Measurements from ENCODE around the gene RPS6KC1.
"Not testable (repeated sequence)": the region's sequence is repeated elsewhere in the genome, so short reads cannot be mapped to it uniquely, and the experiment has no call there.

RPS6KC1 gene

GRCh38 chr1:213154056-213154685 is 103.1 kb downstream of the RPS6KC1 start:
- no peak for DNase-seq (ENCODE audit: low spot score)

GRCh38 chr1:213159376-213159775 is 108.3 kb downstream of the RPS6KC1 start:
- no peak for DNase-seq (ENCODE audit: low spot score)

DNA sequence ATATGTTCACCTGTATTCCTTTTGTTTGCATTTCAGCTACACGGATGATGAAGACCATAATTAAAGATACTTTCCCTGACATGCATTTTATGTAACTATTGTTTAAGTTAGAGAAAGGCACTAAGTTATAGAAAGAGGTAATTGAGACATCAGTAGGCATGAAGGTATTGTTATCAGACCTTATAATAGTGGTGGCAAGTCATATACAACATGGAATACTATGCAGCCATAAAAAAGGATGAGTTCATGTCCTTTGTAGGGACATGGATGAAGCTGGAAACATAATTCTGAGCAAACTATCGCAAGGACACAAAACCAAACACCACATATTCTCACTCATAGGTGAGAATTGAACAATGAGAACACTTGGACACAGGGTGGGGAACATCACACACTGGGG is 109.4 kb downstream of the RPS6KC1 start:
- DNase-seq (ENCODE audit: low spot score): not testable (repeated sequence)

DNA sequence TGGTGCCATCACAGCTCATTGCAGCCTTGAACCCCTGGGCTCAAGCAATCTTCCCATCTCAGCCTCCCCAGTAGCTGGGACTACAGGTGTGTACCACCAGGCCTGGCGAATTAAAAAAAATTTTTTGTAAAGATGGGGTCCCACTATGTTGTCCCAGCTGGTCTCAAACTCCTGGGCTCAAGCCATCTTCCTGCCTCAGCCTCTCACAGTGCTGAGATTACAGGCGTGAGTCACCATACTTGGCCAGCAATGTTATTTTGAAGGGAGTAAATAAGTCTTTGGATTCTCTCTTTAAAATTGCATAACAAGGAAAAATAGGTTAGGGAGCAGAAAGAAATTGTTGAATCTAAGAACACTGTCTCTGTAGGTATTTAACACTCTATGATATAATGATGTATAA is 111.3 kb downstream of the RPS6KC1 start:
- no peak for DNase-seq (ENCODE audit: low spot score)

GRCh38 chr1:213162862-213163261 is 111.8 kb downstream of the RPS6KC1 start:
- no peak for DNase-seq (ENCODE audit: low spot score)

DNA sequence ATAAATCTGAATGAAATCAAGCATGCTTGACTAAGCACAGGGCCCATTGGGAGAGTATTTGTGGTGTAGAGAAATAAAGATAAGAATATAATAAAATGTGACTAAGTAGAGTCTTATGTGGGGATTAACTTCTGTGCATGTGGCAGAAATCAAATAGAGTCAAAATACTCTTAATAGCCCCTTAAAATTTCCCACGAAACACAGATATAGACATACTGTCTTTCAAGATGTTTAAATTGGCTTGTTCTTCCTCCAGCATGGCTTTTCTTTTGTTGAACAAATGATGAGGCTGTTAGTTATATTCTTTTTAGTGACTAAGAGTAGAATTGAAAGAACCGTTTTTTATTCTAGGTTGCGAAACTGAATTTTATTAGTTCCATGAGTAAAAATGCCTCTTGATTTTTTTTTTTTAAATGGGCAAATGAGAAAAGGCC is 112.3 kb downstream of the RPS6KC1 start:
- no peak for DNase-seq (ENCODE audit: low spot score)

DNA sequence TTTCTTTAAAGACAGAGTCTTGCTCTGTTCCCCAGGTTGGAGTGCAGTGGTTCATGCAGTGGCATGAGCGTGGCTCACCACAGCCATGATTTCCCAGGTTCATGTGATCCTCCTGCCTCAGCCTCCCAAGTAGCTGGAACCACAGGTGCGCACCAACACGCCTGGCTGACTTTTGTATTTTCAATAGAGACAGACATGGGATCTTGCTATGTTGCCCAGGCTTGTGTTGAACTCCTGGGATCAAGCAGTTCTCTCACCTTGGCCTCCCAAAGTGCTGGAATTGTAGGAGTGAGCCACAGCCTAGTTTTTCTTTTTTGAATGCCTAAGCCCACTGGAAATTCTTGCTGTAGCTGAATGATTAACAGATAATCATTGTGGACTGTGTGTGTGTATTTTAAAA is 113.5 kb downstream of the RPS6KC1 start:
- DNase-seq (ENCODE audit: low spot score): no peak

- no peak for DNase-seq (ENCODE audit: low spot score)
These were observed 115.8 kb downstream of the RPS6KC1 start for GRCh38 chr1:213166852-213167251.

GRCh38 chr1:213171711-213172110 is 120.7 kb downstream of the RPS6KC1 start:
- DNase-seq (ENCODE audit: low spot score): no peak

GRCh38 chr1:213176341-213176740 is 125.3 kb downstream of the RPS6KC1 start:
- DNase-seq (ENCODE audit: low spot score): no peak

GRCh38 chr1:213179784-213180183 is 128.7 kb downstream of the RPS6KC1 start:
- no peak for DNase-seq (ENCODE audit: low spot score)

- DNase-seq (ENCODE audit: low spot score): no peak
These were observed 129.8 kb downstream of the RPS6KC1 start for GRCh38 chr1:213180833-213181232.

GRCh38 chr1:213183036-213183672 is 132.1 kb downstream of the RPS6KC1 start:
- no peak for DNase-seq (ENCODE audit: low spot score)

DNA sequence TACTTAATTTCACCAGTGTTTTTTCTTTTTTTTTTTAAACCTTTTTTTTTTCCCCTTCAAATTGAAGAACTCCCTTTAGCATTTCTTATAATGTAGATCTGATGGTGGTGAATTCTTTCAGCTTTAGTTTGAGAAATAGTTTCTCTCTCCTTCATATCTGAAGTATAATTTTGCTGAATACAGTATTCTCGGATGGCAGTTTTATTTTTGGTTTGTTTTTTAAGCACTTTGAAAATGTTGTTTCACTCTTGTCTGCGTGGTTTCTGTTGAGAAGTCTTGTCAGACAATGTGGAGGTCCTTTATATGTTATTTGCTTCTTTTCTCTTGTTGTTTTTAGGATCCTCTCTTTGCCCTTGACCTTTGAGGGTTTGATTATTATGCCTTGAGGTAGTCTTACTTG is 135.1 kb downstream of the RPS6KC1 start:
- no peak for DNase-seq (ENCODE audit: low spot score)

- DNase-seq (ENCODE audit: low spot score): no peak
These were observed 141.0 kb downstream of the RPS6KC1 start for GRCh38 chr1:213192026-213192425.

- DNase-seq (ENCODE audit: low spot score): no peak
These were observed 143.3 kb downstream of the RPS6KC1 start for GRCh38 chr1:213194383-213194782.

- no peak for DNase-seq (ENCODE audit: low spot score)
These were observed 143.8 kb downstream of the RPS6KC1 start for GRCh38 chr1:213194855-213195254.

- DNase-seq (ENCODE audit: low spot score): not testable (repeated sequence)
These were observed 145.4 kb downstream of the RPS6KC1 start for GRCh38 chr1:213196328-213197054.

GRCh38 chr1:213200630-213201029 is 149.6 kb downstream of the RPS6KC1 start:
- DNase-seq (ENCODE audit: low spot score): no peak

DNA sequence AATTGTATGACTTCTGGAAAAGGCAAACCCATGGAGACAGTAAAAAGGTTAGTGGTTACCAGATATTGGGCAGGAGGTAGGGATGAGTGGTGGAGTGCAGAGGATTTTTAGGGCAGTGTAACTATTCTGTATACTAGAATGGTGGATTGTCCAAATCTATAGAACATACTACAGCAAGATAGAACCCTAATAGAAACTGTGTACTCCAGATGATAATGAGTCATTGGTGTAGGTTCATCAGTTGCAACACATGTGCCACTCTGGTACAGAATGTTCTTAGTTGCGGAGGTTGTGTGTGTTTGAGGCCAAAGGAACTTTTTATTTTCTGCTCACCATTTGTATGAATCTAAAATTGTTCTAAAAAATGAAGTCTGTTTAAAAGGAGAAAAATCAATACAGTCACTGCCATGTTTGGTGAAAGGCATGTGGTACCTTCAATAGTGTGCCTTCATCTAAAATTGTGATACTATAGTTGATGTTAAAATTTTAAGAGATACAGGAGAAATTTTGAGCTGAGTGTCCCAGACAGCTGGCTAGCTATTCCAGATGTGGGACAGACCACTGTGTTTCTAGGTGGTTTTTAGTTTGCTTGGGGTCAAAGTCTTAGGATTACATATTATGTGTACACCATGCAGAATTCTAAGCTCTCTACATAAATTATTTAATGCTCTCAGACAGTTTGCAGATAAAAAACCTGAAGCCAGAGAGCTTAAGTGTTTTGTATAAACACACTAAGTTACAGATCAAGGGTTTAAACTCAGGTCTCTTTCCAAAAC is 150.5 kb downstream of the RPS6KC1 start:
- no peak for DNase-seq (ENCODE audit: low spot score)

DNA sequence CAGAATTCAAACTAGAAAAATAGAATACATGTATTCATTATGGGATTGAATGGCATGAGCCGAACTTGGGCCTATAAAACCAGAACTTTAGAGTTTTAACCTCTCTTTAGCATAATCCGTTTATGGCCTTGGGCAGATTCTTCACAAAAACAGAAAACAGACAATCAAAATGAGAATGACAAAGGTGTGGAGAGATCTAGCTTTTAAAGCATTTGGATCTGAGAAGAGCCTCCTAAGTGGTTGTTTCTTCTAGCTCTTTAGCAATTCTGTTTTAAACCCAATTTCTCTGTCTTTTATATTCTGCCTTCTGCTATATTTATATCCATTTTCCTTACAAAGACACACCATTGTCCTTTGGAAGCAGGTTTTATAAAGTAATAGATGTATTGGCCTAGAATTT is 160.2 kb downstream of the RPS6KC1 start:
- no peak for DNase-seq (ENCODE audit: low spot score)

DNA sequence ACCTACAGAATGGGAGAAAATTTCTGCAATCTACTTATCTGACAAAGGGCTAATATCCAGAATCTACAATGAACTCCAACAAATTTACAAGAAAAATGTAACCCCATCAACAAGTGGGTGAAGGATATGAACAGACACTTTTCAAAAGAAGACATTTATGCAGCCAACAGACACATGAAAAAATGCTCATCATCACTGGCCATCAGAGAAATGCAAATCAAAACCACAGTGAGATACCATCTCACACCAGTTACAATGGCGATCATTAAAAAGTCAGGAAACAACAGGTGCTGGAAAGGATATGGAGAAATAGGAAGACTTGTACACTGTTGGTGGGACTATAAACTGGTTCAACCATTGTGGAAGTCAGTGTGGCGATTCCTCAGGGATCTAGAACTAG is 168.0 kb downstream of the RPS6KC1 start:
- not testable (repeated sequence) for DNase-seq (ENCODE audit: low spot score)

DNA sequence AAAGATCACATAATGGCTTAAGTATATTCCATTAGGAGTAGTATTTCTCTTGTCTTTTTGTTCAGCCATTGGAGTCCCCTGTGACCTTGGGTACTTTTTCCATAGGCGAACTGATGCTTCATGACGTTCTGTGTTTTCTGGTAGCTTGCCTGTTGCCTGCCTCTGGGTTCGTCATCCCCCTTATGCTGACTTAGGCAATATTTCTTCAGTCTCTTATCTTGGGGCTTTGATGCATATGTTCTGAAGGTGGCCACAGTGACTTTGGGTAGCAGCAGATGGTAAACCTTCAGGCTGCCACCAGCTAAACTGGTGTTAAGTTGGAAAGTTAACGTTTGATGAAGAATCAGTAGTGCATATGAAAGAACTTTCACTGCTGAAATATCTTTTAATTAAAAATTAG is 170.2 kb downstream of the RPS6KC1 start:
- DNase-seq (ENCODE audit: low spot score): no peak
